GM23248 (cell line): ENCODE results near the gene PIF1.

Experiments
- EZH2 ChIP-seq: fragments of 200-600 bp; sonication (generic); IDR thresholded peaks from 2 replicates; pipeline ENCODE4 v1.6.1; 2018; ENCODE audit warnings: antibody characterized with exemption, mild to moderate bottlenecking; ENCODE audit not compliant: insufficient read depth, poor library complexity, severe bottlenecking
- EZH2phosphoT487 ChIP-seq: fragments of 200-600 bp; sonication (generic); IDR thresholded peaks from 2 replicates; pipeline ENCODE4 v1.6.1; 2018; ENCODE audit warnings: antibody characterized with exemption, moderate library complexity, mild to moderate bottlenecking, low read depth; ENCODE audit not compliant: insufficient read depth

DNA sequence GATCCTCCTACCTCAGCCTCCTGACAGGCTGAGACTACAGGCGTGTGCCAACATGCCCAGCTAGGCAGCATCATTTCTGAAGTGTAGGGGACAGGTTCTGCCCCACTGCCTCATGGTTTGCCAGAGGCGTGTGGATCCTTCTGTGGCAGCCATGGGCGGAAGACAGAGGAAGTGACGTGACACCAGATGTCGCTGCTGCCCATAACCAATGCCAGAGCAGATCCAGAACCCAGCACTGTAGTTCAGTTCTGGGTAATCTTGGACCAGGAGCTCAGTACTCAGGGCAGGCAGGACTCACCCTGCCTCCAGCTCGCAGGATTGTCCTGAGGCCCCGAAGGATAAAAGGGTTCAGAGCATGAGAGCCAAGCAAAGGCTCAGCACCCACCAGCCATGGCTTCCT, 58.2 kb downstream of the PIF1 start:
- TF ChIP-seq EZH2phosphoT487 (no peak), EZH2 (no peak)
